AG04450 (cell line): Measurements from ENCODE around the gene KCTD17. TPM values are rescaled to one million over a fixed set of nuclear protein-coding genes. Genes with fewer than 3 reads are reported as not detected.

Experiments used
- CTCF ChIA-PET: fragments of 300-600, 350-600 bp; formaldehyde crosslinking; extraction: SDS; loops from one replicate; lab custom pipeline; 2022; ENCODE audit warnings: antibody characterized with exemption, inconsistent platforms; lab: Charles Lee
- POLR2A ChIA-PET: fragments of 350-600 bp; formaldehyde crosslinking; extraction: SDS; loops from one replicate; lab custom pipeline; 2021; ENCODE audit warnings: antibody characterized with exemption, inconsistent platforms; lab: Yijun Ruan, JAX
- DNase-seq: peaks from one replicate; pipeline ENCODE4 v3.0.0-alpha.2; 2011; ENCODE audit warnings: low read depth, low spot score
- H3K27ac ChIP-seq: one replicate; pipeline ENCODE4 v1.5.1; 2012; ENCODE audit warnings: low read depth, low read length, control low read depth
- H3K27me3 ChIP-seq: one replicate; pipeline ENCODE4 v1.6.0; 2012; ENCODE audit warnings: low read length; ENCODE audit not compliant: control insufficient read depth, insufficient read depth
- H3K4me3 ChIP-seq: 2 replicates; pipeline ENCODE4 v1.5.1; 2011; ENCODE audit warnings: mild to moderate bottlenecking, low read depth, low read length, control low read depth
- H3K9me3 ChIP-seq: 2 replicates; pipeline ENCODE4 v1.5.1; 2012; ENCODE audit warnings: low read length; ENCODE audit not compliant: control insufficient read depth, insufficient read depth
- CTCF ChIP-seq: IDR thresholded peaks from 2 replicates; pipeline ENCODE4 v1.5.1; 2011; ENCODE audit warnings: low read depth, low read length, control low read depth, inconsistent platforms
- polyA plus RNA-seq: library from polyadenylated mRNA; depleted of rRNA; stranded (reverse); fragments of >200 nt; gene quantifications from 2 replicates; pipeline ENCODE4 v1.2.3, GENCODE V29; 2011

KCTD17 gene
- polyA plus RNA-seq, 1 experiment, result 20.7 TPM

- H3K4me3 ChIP-seq, result no peak overlapping the region
- POLR2A ChIA-PET, result no interaction called here
- no peak for TF ChIP-seq CTCF
- no peaks in the 10 kb centered on the region for H3K27me3 ChIP-seq
- no peak overlapping the region for H3K27ac ChIP-seq
- CTCF ChIA-PET, result no interaction called here
- DNase-seq, result no peak
- H3K9me3 ChIP-seq, result no peaks in the 10 kb centered on the region; the same call in 1 of the 2 replicates
Observed at GRCh38 chr22:37057796-37058510, 6.4 kb downstream of the KCTD17 start.

GRCh38 chr22:37058917-37059701 is 7.6 kb downstream of the KCTD17 start:
- CTCF ChIA-PET, result no interaction called here
- H3K27me3 ChIP-seq, result no peaks in the 10 kb centered on the region
- no peaks in the 10 kb centered on the region; the same call in 1 of the 2 replicates for H3K9me3 ChIP-seq
- no peak overlapping the region for H3K27ac ChIP-seq
- POLR2A ChIA-PET, result no interaction called here
- DNase-seq, result no peak
- no peak overlapping the region for H3K4me3 ChIP-seq
- no peak for TF ChIP-seq CTCF

DNA sequence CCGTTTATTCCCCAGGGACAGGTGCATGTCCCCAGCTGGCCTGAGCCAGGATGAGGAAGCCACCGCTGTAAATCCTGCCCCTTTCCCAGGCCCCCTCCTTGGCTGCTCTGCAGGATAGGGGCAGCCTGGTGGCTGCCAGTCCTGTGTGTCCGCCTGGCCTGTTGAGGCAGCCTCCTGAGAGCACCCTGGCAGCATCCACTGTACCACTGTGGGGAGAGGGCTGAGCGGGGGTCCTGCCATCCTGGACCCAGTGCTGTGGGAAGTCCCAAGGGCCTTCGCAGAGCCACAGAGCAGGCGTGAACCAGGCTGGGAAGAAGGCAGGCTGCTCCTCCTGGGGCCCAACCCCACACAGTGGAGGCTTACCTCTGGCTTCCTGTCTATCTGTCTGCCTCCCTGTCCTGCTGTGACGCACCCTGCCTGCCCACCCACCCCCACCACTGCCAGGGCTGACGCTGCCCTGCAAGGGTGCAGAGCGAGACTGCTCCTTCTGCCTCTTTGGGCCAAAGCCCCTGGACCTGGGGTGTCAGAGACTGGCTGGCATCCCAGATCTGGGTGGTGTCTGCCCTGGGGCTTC is 8.4 kb downstream of the KCTD17 start:
- Histone ChIP-seq H3K27me3 (no peaks in the 10 kb centered on the region), H3K4me3 (no peak overlapping the region), H3K27ac (no peak overlapping the region), H3K9me3 (no peaks in the 10 kb centered on the region; the same call in 1 of the 2 replicates)
- DNase-seq, result no peak
- CTCF ChIA-PET, result no interaction called here
- no peak for TF ChIP-seq CTCF
- POLR2A ChIA-PET, result no interaction called here

- TF ChIP-seq CTCF, result no peak
- no peaks in the 10 kb centered on the region for H3K27me3 ChIP-seq
- ChIA-PET CTCF (no interaction called here), POLR2A (no interaction called here)
- DNase-seq, result no peak
- no peaks in the 10 kb centered on the region; the same call in 1 of the 2 replicates for H3K9me3 ChIP-seq
- no peak overlapping the region for H3K27ac ChIP-seq
- no peak overlapping the region for H3K4me3 ChIP-seq
Observed at GRCh38 chr22:37060801-37061610, 9.5 kb downstream of the KCTD17 start.
